Measurements from ENCODE around the gene ACTL7B. TPM values are rescaled to one million over a fixed set of nuclear protein-coding genes. Genes with fewer than 3 reads are reported as not detected.

ACTL7B gene, protein sequence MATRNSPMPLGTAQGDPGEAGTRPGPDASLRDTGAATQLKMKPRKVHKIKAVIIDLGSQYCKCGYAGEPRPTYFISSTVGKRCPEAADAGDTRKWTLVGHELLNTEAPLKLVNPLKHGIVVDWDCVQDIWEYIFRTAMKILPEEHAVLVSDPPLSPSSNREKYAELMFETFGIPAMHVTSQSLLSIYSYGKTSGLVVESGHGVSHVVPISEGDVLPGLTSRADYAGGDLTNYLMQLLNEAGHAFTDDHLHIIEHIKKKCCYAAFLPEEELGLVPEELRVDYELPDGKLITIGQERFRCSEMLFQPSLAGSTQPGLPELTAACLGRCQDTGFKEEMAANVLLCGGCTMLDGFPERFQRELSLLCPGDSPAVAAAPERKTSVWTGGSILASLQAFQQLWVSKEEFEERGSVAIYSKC
- total RNA-seq: 0.14 TPM in 1 of 2 replicates, not detected in the other

DNA sequence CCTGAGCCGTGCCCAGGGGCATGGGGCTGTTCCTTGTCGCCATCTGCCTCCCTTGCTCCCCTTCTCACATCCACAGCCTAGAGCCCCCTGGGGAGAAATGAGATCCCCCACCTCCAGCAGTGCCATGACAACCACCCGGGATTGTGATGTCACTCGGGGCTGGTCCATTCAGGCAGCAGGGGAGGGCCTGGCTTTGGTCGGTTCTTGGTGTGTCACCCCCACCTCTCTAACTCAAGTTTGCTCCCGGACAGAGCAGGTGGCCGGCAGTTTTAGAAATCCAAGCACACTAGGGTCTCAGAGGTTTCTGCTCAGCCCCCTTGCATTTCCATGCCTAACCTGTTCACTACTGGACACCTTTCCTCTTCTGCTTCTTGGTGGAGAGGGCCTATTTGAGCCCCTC, at the start of gene ACTL7B:
ACTL7B (minus strand) TSS at position 99 of the 400 bp plus-strand sequence; CDS start at position 43, 56 bp downstream.

DNA sequence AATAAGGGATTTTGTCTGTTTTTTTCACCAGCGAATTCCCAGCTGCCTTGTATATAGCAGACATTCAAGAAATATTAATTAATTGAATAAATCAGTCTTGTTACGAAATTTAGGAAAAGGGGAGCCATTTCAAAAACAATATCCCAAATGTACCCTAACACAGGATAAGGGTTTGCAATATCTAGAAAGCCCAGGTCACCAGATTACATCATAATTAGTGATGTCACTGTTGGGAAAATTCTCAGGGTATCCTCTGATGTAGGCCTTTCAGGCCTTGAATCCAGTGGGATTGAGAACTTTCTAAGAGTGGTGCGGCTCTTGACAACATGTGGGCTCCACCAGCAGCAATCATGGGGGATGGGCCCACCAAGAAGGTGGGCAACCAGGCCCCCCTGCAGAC, 6.2 kb upstream of the ACTL7B start, which contains the start of gene ACTL7A:
ACTL7A (plus strand) TSS at position 270 of the 400 bp plus-strand sequence; CDS start at position 327, 57 bp downstream.

Small RNA genes within 50 kb of the gene (small RNA-seq; reads per million reads assigned to genes)
- not detected for gene AL359692.1 (ENCODE audit: low replicate concordance)

Other genes starting within 250 kb of the ACTL7B start
- not detected in 2 replicates for gene ACTL7A, start 6.3 kb upstream of the ACTL7B start, total RNA-seq
- gene ELP1, start 78.1 kb upstream of the ACTL7B start, total RNA-seq: 20.8 and 40.2 TPM in 2 replicates
- gene ABITRAM, start 78.4 kb upstream of the ACTL7B start, total RNA-seq: 7.2 and 12.5 TPM in 2 replicates
- gene CTNNAL1, start 157.5 kb upstream of the ACTL7B start, total RNA-seq: 53.6 and 88.5 TPM in 2 replicates

Measured in placental pericyte (primary cell).